Renal cortical epithelial cell (primary cell): ENCODE measurements around the gene EXOG. TPM values are rescaled to one million over a fixed set of nuclear protein-coding genes. Genes with fewer than 3 reads are reported as not detected.

Experiments used
- DNase-seq: peaks from one replicate; pipeline ENCODE4 v3.0.0-alpha.2; 2011; ENCODE audit warnings: low read depth
- total RNA-seq: library from RNA; depleted of rRNA; stranded (reverse); fragments of >200 nt; gene quantifications from 2 replicates; pipeline ENCODE4 v1.2.3, GENCODE V29; 2014

EXOG gene
- total RNA-seq, 1 donor from 2014 or later, result 11.4 TPM

DNA sequence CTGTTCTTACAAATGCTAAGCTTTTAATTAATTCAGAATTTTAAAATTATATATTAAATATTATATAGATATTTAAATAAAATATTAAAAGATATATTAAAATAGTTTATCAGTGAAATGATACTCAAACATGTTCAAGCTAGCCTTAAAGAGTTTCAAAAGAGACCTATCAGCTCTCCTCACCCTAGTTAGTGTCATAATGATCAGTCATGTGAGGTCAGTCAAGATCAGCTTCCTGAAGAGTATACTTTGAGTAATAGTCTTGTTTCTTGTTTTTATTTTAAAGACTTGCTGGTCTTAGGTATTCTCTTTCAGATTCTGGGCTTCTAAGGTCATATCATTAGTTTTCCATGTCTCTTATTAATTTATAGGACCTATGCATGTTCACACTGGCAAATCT is 14.5 kb downstream of the EXOG start:
- DNase-seq, result no peak

GRCh38 chr3:38511546-38511945 is 15.4 kb downstream of the EXOG start:
- DNase-seq, result no peak

GRCh38 chr3:38515367-38515766 is 19.2 kb downstream of the EXOG start:
- no peak for DNase-seq

GRCh38 chr3:38516669-38517068 is 20.5 kb downstream of the EXOG start:
- DNase-seq, result no peak

DNA sequence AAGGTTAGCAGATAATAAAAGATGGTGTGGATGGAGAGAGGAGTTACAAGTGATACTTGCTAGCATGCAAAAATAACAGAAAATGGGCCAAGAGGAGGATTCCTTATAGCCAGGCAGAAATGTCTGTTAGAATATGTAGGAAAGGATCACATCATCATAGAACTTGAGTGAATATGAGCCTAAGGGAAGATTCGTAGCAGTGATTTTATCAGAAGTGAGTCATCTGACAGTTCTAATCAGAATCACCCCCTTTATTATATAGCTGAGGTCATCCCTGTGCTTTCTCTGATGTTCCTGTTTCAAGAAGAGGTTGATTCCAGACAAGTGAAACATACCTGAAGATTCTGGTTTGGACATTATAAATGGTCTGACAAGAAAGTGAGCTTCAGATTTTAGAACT is 22.9 kb downstream of the EXOG start:
- no peak for DNase-seq

DNA sequence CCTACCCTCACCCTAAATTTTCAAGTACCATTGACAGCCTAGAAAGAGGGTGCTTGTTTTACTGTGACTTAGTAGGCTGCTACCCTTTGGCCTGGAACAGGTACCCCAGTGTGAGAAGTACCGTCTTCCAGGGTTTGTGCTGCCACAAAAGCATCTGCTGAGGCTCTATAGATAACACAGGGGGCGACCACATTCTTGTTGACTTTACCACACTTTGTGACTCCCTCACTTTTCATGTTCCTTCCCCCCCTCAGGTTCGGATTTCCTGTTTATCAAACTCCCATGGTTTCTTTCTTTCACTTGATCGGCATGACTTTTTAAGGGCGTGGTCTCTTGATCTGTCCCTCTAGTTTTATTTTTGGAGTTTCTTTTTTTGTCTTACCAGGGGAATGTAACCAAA is 23.5 kb downstream of the EXOG start:
- DNase-seq, result no peak

- DNase-seq, result peak; percentile 73
These were observed 25.3 kb downstream of the EXOG start for GRCh38 chr3:38521391-38521987.

DNA sequence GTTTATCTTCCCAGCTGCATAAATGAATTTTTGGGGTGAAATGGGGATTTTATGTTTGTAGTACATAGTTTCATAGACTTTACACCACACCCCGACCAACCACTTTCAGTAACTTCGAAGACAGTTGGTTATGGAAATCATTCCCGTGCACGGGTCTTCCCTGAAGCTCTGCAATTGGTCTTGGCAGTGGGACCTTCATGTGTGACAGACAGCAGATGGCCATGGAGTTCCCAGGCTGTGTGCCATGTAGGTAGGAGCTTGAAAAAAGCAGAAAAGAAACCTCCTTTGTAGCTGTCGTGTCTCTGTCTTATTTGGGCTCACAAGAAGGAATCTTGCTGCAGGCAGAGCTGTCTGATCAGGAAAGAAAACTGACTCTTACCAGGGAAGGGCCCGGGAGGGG is 25.9 kb downstream of the EXOG start:
- no peak for DNase-seq

GRCh38 chr3:38524141-38524739 is 28.1 kb downstream of the EXOG start:
- no peak for DNase-seq

DNA sequence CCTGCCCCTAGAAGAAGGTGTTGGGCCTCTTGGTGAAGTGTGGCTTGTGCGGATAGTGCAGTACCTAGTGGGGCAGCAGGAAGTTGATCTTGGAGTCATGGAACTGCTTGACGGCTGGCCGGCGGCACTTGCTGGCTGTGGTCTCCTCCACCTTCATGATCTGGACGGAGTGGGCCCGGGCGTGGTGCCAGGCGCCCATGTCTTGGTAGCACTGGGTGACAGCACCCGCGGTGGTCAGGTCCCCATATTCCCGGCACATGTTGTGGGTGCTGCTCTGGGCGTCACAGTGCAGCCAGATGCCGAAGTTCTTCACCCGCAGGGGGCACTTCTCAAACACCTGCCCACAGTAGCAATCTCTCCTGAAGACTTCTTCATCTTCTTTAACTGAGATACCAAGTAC is 30.7 kb downstream of the EXOG start:
- DNase-seq, result no peak

DNA sequence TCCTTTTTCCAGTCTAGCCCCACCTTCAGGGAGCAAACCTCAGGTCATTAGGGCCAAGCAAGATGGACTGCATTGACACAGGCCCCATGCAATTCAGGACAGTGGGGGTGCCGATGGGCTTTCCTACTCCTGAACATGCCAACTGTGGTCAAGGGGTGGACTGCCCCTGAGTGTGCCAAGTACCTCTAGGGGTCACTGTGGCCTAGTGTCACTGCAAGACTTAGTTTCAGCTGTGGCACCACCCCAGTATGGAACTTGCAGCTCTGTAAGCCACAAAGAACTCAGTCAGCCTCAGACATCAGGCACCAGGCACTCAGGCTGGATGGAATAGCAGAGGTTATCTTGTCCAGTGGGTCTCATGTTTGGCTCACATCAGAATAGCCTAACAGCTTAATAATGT is 32.3 kb downstream of the EXOG start:
- DNase-seq, result no peak

DNA sequence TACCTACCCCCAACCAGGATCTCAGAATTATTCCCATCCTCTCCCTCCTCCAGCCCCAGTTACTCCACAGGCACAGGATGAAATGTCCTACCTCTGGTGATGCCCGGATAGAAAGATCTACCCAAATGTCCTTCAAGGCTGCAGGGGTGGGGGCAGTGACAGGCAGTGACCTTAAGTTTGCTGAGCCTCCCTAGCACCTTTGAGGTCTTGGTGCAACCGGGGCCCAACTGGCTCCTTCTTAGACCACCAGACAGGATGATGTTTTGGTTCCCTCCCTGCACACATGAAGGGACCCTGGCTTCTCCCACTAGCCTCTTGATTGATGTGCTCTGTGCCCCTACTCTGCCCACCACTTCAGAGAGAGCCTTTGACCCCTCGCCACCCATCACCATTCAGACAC is 36.4 kb downstream of the EXOG start:
- no peak for DNase-seq

GRCh38 chr3:38533285-38533976 is 37.3 kb downstream of the EXOG start:
- no peak for DNase-seq

DNA sequence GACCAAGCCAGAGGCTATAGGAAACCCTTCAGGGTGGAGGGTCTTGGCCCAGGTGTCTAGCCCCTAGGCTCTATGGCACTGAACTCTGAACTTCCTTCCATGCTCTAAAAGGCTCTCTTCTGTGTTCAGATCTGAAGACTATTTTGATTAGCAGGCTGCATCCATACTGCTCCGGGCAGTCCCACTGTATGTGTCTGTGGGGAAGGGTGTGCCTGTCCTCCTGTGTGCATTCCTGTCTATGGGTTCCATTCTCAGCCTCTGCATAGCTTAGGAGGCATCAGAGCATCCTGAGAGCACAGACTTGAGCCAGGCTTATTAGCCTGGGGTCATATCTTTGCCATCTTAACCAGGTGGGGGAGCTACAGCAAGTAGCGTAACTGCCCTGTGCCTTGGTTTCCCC is 38.0 kb downstream of the EXOG start:
- DNase-seq, result no peak

- no peak for DNase-seq
These were observed 38.5 kb downstream of the EXOG start for GRCh38 chr3:38534604-38535003.

DNA sequence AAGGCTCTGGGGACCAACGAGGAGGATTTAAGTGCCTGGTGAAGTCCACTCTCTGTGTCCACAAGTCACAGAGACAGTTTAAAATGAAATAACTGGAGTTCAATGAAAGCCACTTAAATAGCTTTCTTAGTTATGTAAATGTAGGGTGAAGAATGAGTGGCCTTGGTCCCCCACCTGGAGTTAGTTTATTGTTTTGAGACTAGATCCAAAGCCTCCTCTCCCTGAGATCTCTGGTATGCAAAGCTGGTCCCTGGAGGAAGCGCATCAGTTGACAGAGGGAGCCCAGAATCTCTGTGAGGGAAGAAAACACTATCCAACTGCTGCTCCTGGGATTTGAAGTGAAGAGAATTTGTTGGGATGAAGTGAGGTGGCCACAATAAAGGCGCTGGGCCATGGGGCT is 40.5 kb downstream of the EXOG start:
- no peak for DNase-seq

- no peak for DNase-seq
These were observed 42.7 kb downstream of the EXOG start for GRCh38 chr3:38538773-38539353.

- no peak for DNase-seq
These were observed 45.7 kb downstream of the EXOG start for GRCh38 chr3:38541806-38542205.

DNA sequence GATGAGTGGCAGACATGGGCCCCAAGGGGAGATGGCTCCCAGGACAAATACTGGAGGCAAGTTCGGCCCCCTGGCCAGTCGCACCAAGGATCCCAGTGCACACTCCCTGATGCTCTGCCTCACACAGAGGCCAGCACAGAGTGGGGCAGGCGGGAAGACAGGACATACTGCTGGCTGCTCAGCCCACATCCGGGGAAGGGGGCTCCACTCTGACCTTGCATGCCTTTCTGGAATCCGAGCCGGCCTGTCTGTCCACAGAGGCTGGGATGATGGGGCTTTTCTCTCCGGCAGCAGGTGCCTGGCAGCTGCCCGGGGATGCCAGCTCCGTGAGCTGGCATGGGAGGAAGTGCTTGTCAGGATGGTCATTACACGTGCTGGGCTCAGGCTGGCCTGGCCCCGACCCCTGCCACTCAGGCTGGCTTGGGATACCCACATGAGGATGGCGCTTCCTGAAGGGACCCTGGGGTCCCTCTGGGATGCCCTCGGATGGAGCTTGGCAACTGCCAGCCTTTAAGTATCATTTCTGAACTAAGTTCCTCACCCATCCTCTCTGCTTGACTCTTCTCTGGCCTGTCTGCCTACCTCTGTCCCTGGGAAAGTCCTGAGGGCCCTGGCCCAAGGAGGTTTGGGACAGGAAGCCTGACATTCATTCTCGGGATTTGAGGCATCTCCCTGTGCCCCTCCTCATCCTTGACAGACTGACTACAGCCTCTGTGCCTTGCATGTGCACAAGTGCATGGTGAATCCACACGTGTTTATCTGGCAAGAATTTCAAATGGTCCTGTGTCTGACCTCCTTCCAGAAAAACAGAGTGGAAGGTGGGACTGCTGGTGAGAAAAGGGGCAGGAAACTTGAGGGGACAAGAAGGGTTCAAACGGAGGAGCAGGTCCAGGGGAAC is 46.5 kb downstream of the EXOG start:
- DNase-seq, result peak; percentile 1

DNA sequence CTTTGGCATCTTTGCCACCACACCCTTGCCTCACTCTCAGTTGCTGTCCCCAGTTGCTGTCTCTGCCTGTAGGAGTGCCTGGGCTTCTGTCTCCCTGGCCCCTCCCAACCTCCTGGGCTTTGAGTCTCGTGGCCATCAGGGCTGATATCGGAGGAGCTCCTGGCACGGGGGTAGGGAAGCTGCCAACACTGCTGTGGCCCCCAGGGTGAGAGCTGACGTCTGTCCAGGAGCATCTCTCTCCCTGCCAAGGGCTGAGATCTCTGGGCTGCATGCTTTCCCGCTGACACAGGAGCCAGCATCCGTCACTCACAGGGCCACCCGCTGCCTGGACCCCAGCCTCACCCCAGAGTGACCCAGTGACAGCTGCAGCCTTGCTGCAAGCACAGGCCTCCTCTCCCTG is 47.4 kb downstream of the EXOG start:
- no peak for DNase-seq

GRCh38 chr3:38544926-38545325 is 48.8 kb downstream of the EXOG start:
- DNase-seq, result no peak

DNA sequence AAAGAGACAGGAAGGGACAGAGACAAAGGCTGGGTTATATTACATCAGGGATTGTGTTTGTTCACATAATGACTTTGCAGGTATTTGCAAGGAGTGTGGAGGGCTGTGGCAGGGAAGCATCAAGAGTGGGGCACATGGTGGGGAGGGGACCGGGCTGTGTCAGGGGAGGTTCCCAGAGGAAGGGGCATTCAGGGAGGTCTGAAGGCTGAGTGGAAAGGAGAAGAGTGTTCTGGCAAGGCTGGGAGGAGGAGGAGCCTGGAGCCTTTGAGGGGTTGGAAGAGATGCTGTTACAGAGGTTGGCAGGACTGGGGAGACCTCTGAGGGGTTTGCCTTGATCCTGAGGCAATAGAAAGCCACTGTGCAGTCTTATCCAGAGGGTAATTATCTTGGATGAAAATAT is 49.4 kb downstream of the EXOG start:
- DNase-seq, result no peak
